PC-3 (cell line): Measurements from ENCODE around the gene RGS9. TPM values are rescaled to one million over a fixed set of nuclear protein-coding genes. Genes with fewer than 3 reads are reported as not detected.

Source experiments
- ATAC-seq: fragments of 200-7000 bp; cut with Tn5 transposase; 2 replicates; pipeline ENCODE4 v1.9.1; 2020; ENCODE audit warnings: mild to moderate bottlenecking, moderate library complexity
- BruUV-seq: library from RNA; stranded (reverse); fragments of 400-500 nt; replicated peaks from 2 replicates; lab custom pipeline; 2021; lab: Mats Ljungman, UMichigan
- CTCF ChIA-PET: fragments of 300-600 bp; sonication (Branson Sonifier 250); formaldehyde crosslinking; loops from one replicate; lab custom pipeline; 2022; ENCODE audit warnings: antibody characterized with exemption; lab: Charles Lee
- POLR2A ChIA-PET: fragments of 300-600 bp; sonication (Branson Sonifier 250); formaldehyde crosslinking; loops from one replicate; lab custom pipeline; 2022; ENCODE audit warnings: antibody characterized with exemption; ENCODE audit not compliant: unreplicated experiment; lab: Charles Lee
- DNase-seq: peaks from one replicate; pipeline ENCODE4 v3.0.0-alpha.2; 2015
- H2AFZ ChIP-seq: fragments of 300-600 bp; sonication (generic); 2 replicates; pipeline ENCODE4 v1.6.0; 2016; ENCODE audit warnings: antibody characterized with exemption, low read length
- H3F3A ChIP-seq: fragments of 300-600 bp; sonication (generic); one replicate; pipeline ENCODE4 v1.6.0; 2017; ENCODE audit warnings: antibody characterized with exemption, low read length, control low read depth, mild to moderate bottlenecking; ENCODE audit not compliant: unreplicated experiment
- H3K27ac ChIP-seq: fragments of 300-600 bp; sonication (generic); 2 replicates; pipeline ENCODE4 v1.5.1; 2016; ENCODE audit warnings: mild to moderate bottlenecking, low read length
- H3K27me3 ChIP-seq: fragments of 300-600 bp; sonication (generic); 2 replicates; pipeline ENCODE4 v1.6.1; 2016; ENCODE audit warnings: low read length, mixed read lengths
- H3K36me3 ChIP-seq: fragments of 300-600 bp; sonication (generic); 2 replicates; pipeline ENCODE4 v1.6.1; 2016; ENCODE audit warnings: low read depth, mixed run types, low read length, mixed read lengths
- H3K4me1 ChIP-seq: fragments of 300-600 bp; sonication (generic); 2 replicates; pipeline ENCODE4 v1.5.1; 2016; ENCODE audit warnings: low read length; ENCODE audit not compliant: insufficient read depth
- H3K4me2 ChIP-seq: fragments of 300-600 bp; sonication (generic); 2 replicates; pipeline ENCODE4 v1.6.0; 2016; ENCODE audit warnings: low read length
- H3K4me3 ChIP-seq: fragments of 300-600 bp; sonication (generic); 2 replicates; pipeline ENCODE4 v1.5.1; 2016; ENCODE audit warnings: mild to moderate bottlenecking, low read length, mixed read lengths
- H3K79me2 ChIP-seq: fragments of 300-600 bp; sonication (generic); 2 replicates; pipeline ENCODE4 v1.6.1; 2017; ENCODE audit warnings: low read length, mixed read lengths
- H3K9ac ChIP-seq: fragments of 300-600 bp; sonication (generic); 2 replicates; pipeline ENCODE4 v1.6.0; 2016; ENCODE audit warnings: mild to moderate bottlenecking, low read length
- H3K9me2 ChIP-seq: fragments of 300-600 bp; sonication (generic); replicated peaks from 2 replicates; pipeline ENCODE4 v1.6.1; 2016; ENCODE audit warnings: mixed run types, low read length, mixed read lengths
- H3K9me3 ChIP-seq: fragments of 300-600 bp; sonication (generic); 2 replicates; pipeline ENCODE4 v1.6.1; 2016; ENCODE audit warnings: low read length, mixed read lengths
- H4K20me1 ChIP-seq: fragments of 300-600 bp; sonication (generic); 2 replicates; pipeline ENCODE4 v1.6.1; 2016; ENCODE audit warnings: low read length, mixed read lengths
- EZH2 ChIP-seq: fragments of 300-600 bp; sonication (generic); IDR thresholded peaks from one replicate; pipeline ENCODE4 v1.6.1; 2017; ENCODE audit warnings: antibody characterized with exemption, mild to moderate bottlenecking, low read length; ENCODE audit not compliant: unreplicated experiment
- EZH2phosphoT487 ChIP-seq: fragments of 300-600 bp; sonication (generic); IDR thresholded peaks from 2 replicates; pipeline ENCODE4 v1.6.1; 2018; ENCODE audit warnings: mild to moderate bottlenecking, antibody characterized with exemption, low read length, borderline replicate concordance
- intact Hi-C: fragments of 100-400 bp; cut with micrococcal nuclease; formaldehyde crosslinking; loops from 2 replicates; pipeline ENCODE4 v1.9.0; 2023
- total RNA-seq: library from RNA; depleted of rRNA; stranded (reverse); fragments of >200 nt; gene quantifications from 2 replicates; pipeline ENCODE4 v1.2.3, GENCODE V29; 2014
- TF ChIP-seq, protein P1 (sequence below): fragments of 300-600 bp; sonication (generic); conservative IDR thresholded peaks from 2 replicates; pipeline ENCODE4 v1.5.1; 2017; ENCODE audit warnings: antibody characterized with exemption, low read depth, mild to moderate bottlenecking, low read length

Gene RGS9
- total RNA-seq, 1 experiment from 2014 or later = 2.7 TPM

DNA sequence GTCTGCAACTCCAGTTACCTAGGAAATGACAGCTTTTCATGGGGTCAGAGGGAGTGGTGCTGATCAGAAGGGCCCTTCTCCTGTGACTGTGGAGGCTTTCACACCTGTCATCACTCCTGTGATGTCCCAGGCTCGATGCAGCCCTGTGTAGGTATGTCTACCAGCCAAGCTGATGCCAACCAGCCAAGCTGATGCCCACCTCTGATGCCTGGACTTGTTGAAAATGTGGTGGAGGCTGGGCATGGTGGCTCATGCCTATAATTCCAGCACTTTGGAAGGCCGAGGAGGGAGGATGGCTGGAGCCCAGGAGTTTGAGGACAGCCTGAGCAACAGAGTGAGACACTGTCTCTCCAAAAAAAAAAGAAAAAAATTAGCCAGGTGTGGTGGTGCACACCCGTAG is 33.7 kb upstream of the RGS9 start:
- Histone ChIP-seq H3K9me2 (no peaks in the 10 kb centered on the region), H3K79me2 (no peaks in the 10 kb centered on the region), H3K4me2 (peak overlapping the region; percentile 44), H3K4me1 (peaks cover 61% of the 10 kb centered on the region), H3K4me3 (no peak overlapping the region), H3K9me3 (no peaks in the 10 kb centered on the region), H3K9ac (no peak overlapping the region), H3K27ac (peak overlapping the region; percentile 64), H3K36me3 (no peaks in the 10 kb centered on the region), H3K27me3 (no peaks in the 10 kb centered on the region), H3F3A (no peaks in the 10 kb centered on the region), H2AFZ (no peak overlapping the region), H4K20me1 (no peaks in the 10 kb centered on the region)
- ATAC-seq (no peak), DNase-seq (no peak)
- CTCF ChIA-PET = no interaction called here
- intact Hi-C loops = loop anchor here (5.0 kb wide), 1 partner anchor 34 kb away; the partner anchor contains the start of gene RGS9
- no TSS peak for BruUV-seq
- POLR2A ChIA-PET = interaction anchor here (0.6 to 1.2 kb wide), 4 partner anchors 47 to 607 kb away, joined by 3 to 38 read pairs (median 4); partner anchors contain the start of gene GNA13
- TF ChIP-seq EZH2phosphoT487 (no peak), EZH2 (no peak)
- TF ChIP-seq, protein P1, sequence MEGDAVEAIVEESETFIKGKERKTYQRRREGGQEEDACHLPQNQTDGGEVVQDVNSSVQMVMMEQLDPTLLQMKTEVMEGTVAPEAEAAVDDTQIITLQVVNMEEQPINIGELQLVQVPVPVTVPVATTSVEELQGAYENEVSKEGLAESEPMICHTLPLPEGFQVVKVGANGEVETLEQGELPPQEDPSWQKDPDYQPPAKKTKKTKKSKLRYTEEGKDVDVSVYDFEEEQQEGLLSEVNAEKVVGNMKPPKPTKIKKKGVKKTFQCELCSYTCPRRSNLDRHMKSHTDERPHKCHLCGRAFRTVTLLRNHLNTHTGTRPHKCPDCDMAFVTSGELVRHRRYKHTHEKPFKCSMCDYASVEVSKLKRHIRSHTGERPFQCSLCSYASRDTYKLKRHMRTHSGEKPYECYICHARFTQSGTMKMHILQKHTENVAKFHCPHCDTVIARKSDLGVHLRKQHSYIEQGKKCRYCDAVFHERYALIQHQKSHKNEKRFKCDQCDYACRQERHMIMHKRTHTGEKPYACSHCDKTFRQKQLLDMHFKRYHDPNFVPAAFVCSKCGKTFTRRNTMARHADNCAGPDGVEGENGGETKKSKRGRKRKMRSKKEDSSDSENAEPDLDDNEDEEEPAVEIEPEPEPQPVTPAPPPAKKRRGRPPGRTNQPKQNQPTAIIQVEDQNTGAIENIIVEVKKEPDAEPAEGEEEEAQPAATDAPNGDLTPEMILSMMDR = no peak

DNA sequence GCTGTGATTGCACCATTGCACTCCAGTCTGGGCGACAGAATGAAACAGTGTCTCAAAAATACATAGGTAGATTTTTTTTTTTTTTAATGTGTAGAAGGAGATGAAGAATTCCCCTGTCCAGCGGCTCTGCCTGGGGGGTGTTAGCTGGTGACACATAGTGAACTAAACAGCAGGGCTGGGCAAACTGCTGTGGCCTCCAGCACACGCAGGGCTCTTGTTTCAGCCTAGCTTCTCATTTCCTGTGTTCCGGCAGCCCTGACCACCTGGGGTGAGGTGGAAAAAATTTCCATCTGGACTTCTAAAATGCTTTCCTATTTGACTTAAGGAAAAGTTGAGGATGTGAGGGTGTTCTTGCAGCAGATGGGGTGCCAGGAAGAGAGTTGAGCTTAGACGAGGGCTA is 33.3 kb upstream of the RGS9 start:
- Histone ChIP-seq H4K20me1 (no peaks in the 10 kb centered on the region), H2AFZ (no peak overlapping the region), H3K79me2 (no peaks in the 10 kb centered on the region), H3K9me3 (no peaks in the 10 kb centered on the region), H3K9ac (peak overlapping the region; percentile 22; the same call in 1 of the 2 replicates), H3K9me2 (no peaks in the 10 kb centered on the region), H3K36me3 (no peaks in the 10 kb centered on the region), H3K4me3 (no peak overlapping the region), H3F3A (no peaks in the 10 kb centered on the region), H3K4me2 (peak overlapping the region; percentile 44), H3K27ac (peak overlapping the region; percentile 64), H3K27me3 (no peaks in the 10 kb centered on the region), H3K4me1 (peaks cover 58% of the 10 kb centered on the region)
- ChIA-PET POLR2A (interaction anchor here (0.6 to 1.2 kb wide), 5 partner anchors 39 to 608 kb away, joined by 3 to 38 read pairs (median 3); partner anchors contain the start of gene GNA13), CTCF (no interaction called here)
- TF ChIP-seq, protein P1 = no peak
- TF ChIP-seq EZH2 = no peak
- no peak for TF ChIP-seq EZH2phosphoT487
- intact Hi-C loops = loop anchor here (5.0 kb wide), 1 partner anchor 33 kb away; the partner anchor contains the start of gene RGS9
- ATAC-seq (peak; percentile 37), DNase-seq (peak; percentile 93)
- no TSS peak for BruUV-seq

DNA sequence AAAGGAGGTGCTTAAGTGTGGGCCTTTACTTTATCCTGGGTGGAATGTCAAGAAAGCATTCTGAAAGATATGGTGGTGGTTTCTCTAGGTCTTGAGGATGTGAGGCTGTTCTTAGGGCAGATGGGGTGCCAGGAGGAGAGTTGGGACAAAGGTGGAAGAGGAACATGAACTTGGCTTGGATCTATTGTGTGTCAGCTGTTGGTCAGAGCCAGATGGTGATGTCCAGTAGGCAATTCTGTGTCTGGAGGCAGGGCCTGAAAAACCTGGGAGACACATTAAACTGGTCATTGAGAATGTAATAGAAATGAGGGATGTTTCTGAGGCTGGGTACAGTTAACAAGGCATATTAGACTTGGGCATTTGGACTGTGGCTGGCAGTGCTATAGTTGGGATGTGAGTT is 32.6 kb upstream of the RGS9 start:
- no peak for ATAC-seq
- Histone ChIP-seq H3K4me3 (no peak overlapping the region), H3K9me2 (no peaks in the 10 kb centered on the region), H3K9ac (peak overlapping the region; percentile 22; the same call in 1 of the 2 replicates), H3K9me3 (no peaks in the 10 kb centered on the region), H3K4me1 (peaks cover 52% of the 10 kb centered on the region), H3K27me3 (no peaks in the 10 kb centered on the region), H2AFZ (no peak overlapping the region), H3K4me2 (peak overlapping the region; percentile 44), H3F3A (no peaks in the 10 kb centered on the region), H3K36me3 (no peaks in the 10 kb centered on the region), H3K27ac (peak overlapping the region; percentile 64), H3K79me2 (no peaks in the 10 kb centered on the region), H4K20me1 (no peaks in the 10 kb centered on the region)
- intact Hi-C loops = loop anchor here (5.0 kb wide), 1 partner anchor 33 kb away; the partner anchor contains the start of gene RGS9
- ChIA-PET POLR2A (no interaction called here), CTCF (no interaction called here)
- BruUV-seq = no TSS peak
- TF ChIP-seq EZH2 (no peak), EZH2phosphoT487 (no peak)
- TF ChIP-seq, protein P1 = no peak
- no peak for DNase-seq
